MM.1S (cell line): ENCODE measurements around the gene EVI5L.

Source experiments
- DNase-seq: peaks from one replicate; pipeline ENCODE4 v3.0.0-alpha.2; 2015
- H2AFZ ChIP-seq: fragments of 300-600 bp; sonication (generic); 2 replicates; pipeline ENCODE4 v1.6.0; 2016; ENCODE audit warnings: antibody characterized with exemption, low read length
- H3F3A ChIP-seq: fragments of 300-600 bp; sonication (generic); 2 replicates; pipeline ENCODE4 v1.6.1; 2016; ENCODE audit warnings: mild to moderate bottlenecking, antibody characterized with exemption, low read length, moderate library complexity, mixed read lengths; ENCODE audit not compliant: insufficient read depth
- H3K27ac ChIP-seq: fragments of 300-600 bp; sonication (generic); 2 replicates; pipeline ENCODE4 v1.5.1; 2016; ENCODE audit warnings: mild to moderate bottlenecking, low read length
- H3K27me3 ChIP-seq: fragments of 300-600 bp; sonication (generic); replicated peaks from 2 replicates; pipeline ENCODE4 v1.6.0; 2016; ENCODE audit warnings: low read length; ENCODE audit not compliant: insufficient read depth
- H3K36me3 ChIP-seq: fragments of 300-600 bp; sonication (generic); replicated peaks from 2 replicates; pipeline ENCODE4 v1.6.1; 2016; ENCODE audit warnings: mild to moderate bottlenecking, low read length, mixed read lengths; ENCODE audit not compliant: insufficient read depth
- H3K4me1 ChIP-seq: fragments of 300-600 bp; sonication (generic); 2 replicates; pipeline ENCODE4 v1.6.1; 2016; ENCODE audit warnings: low read length, mixed read lengths
- H3K4me2 ChIP-seq: fragments of 300-600 bp; sonication (generic); 2 replicates; pipeline ENCODE4 v1.6.0; 2016; ENCODE audit warnings: low read depth, low read length
- H3K4me3 ChIP-seq: fragments of 300-600 bp; sonication (generic); 2 replicates; pipeline ENCODE4 v1.5.1; 2016; ENCODE audit warnings: low read length, mixed read lengths
- H3K79me2 ChIP-seq: fragments of 300-600 bp; sonication (generic); 2 replicates; pipeline ENCODE4 v1.6.1; 2016; ENCODE audit warnings: mixed run types, low read length, mixed read lengths
- H3K9ac ChIP-seq: fragments of 300-600 bp; sonication (generic); 2 replicates; pipeline ENCODE4 v1.6.1; 2016; ENCODE audit warnings: low read length, mixed read lengths
- H3K9me2 ChIP-seq: fragments of 300-600 bp; sonication (generic); replicated peaks from 2 replicates; pipeline ENCODE4 v1.6.1; 2016; ENCODE audit warnings: mild to moderate bottlenecking, low read length, mixed read lengths; ENCODE audit not compliant: insufficient read depth
- H3K9me3 ChIP-seq: fragments of 300-600 bp; sonication (generic); replicated peaks from 2 replicates; pipeline ENCODE4 v1.6.1; 2016; ENCODE audit warnings: mild to moderate bottlenecking, low read length, mixed read lengths; ENCODE audit not compliant: insufficient read depth
- H4K20me1 ChIP-seq: fragments of 300-600 bp; sonication (generic); 2 replicates; pipeline ENCODE4 v1.6.1; 2016; ENCODE audit warnings: mild to moderate bottlenecking, low read length, moderate library complexity, mixed read lengths; ENCODE audit not compliant: insufficient read depth
- EZH2 ChIP-seq: fragments of 300-600 bp; sonication (generic); optimal IDR thresholded peaks from 2 replicates; pipeline ENCODE3; 2017; ENCODE audit warnings: low read depth, mild to moderate bottlenecking, antibody characterized with exemption, low read length, mixed read lengths
- EZH2phosphoT487 ChIP-seq: fragments of 300-600 bp; sonication (generic); IDR thresholded peaks from 2 replicates; pipeline ENCODE4 v1.6.1; 2018; ENCODE audit warnings: antibody characterized with exemption, low read length
- TF ChIP-seq, protein P1 (sequence below): fragments of 300-600 bp; sonication (generic); IDR thresholded peaks from 2 replicates; pipeline ENCODE4 v1.5.1; 2016; ENCODE audit warnings: antibody characterized with exemption, low read length, mixed read lengths

Gene EVI5L

DNA sequence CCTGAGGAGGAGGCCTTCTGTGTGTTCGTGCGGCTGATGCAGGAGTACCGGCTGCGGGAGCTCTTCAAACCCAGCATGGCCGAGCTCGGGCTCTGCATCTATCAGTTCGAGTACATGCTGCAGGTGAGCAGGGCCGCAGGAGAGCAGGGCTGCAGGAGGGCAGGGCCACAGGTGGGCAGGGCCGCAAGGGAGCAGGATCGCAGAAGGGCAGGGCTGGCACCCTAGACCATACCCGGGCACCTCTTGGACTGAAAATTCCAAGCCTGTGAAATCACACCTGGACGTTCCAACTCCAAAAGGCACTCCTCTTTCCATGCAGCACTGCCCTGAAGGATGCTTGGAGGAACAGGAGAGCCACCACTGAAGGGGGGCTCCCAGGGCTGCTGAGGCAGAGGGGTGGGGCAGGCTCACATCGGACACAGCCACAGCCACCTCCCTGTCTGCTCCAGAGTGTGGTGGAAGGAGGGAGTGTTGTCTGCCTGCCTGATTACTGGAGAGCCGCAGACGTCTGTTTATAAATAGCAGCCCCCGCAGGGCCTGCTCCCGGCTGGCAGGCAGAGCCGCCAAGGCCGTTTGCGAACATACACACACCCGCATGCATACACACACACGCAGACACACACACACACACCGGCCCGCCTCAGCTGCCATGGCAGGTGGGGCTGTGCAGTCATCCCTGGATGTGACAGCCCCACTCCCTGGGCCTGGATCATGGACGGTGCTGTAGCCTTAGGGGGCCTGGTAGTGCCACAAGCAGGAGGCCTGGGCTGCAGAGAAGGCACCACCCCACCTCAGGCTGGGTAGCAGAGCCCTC is 20.2 kb downstream of the EVI5L start:
- H3K36me3 ChIP-seq: no peaks in the 10 kb centered on the region
- no peaks in the 10 kb centered on the region for H4K20me1 ChIP-seq
- H3K79me2 ChIP-seq: no peaks in the 10 kb centered on the region
- TF ChIP-seq EZH2phosphoT487 (no peak), EZH2 (no peak)
- TF ChIP-seq, protein P1, sequence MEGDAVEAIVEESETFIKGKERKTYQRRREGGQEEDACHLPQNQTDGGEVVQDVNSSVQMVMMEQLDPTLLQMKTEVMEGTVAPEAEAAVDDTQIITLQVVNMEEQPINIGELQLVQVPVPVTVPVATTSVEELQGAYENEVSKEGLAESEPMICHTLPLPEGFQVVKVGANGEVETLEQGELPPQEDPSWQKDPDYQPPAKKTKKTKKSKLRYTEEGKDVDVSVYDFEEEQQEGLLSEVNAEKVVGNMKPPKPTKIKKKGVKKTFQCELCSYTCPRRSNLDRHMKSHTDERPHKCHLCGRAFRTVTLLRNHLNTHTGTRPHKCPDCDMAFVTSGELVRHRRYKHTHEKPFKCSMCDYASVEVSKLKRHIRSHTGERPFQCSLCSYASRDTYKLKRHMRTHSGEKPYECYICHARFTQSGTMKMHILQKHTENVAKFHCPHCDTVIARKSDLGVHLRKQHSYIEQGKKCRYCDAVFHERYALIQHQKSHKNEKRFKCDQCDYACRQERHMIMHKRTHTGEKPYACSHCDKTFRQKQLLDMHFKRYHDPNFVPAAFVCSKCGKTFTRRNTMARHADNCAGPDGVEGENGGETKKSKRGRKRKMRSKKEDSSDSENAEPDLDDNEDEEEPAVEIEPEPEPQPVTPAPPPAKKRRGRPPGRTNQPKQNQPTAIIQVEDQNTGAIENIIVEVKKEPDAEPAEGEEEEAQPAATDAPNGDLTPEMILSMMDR: no peak
- no peaks in the 10 kb centered on the region for H3K9me3 ChIP-seq
- H3K4me1 ChIP-seq: 0 out of 2 replicates have a peak, but pooled peaks cover 3% of the 10 kb centered on the region
- no peak overlapping the region for H3K4me2 ChIP-seq
- H3K4me3 ChIP-seq: no peak overlapping the region
- H3F3A ChIP-seq: no peaks in the 10 kb centered on the region
- H3K27me3 ChIP-seq: peaks cover 14% of the 10 kb centered on the region
- H3K27ac ChIP-seq: no peak overlapping the region
- no peak overlapping the region for H2AFZ ChIP-seq
- no peak overlapping the region for H3K9ac ChIP-seq
- no peaks in the 10 kb centered on the region for H3K9me2 ChIP-seq
- no peak for DNase-seq

GRCh38 chr19:7850945-7851622 is 21.1 kb downstream of the EVI5L start:
- Histone ChIP-seq H3K36me3 (no peaks in the 10 kb centered on the region), H3K79me2 (no peaks in the 10 kb centered on the region), H3K4me2 (no peak overlapping the region), H3K4me1 (0 out of 2 replicates have a peak, but pooled peaks cover 3% of the 10 kb centered on the region), H3K9ac (no peak overlapping the region), H2AFZ (no peak overlapping the region), H3F3A (no peaks in the 10 kb centered on the region), H3K9me2 (no peaks in the 10 kb centered on the region), H4K20me1 (no peaks in the 10 kb centered on the region), H3K4me3 (no peak overlapping the region), H3K27me3 (peaks cover 21% of the 10 kb centered on the region), H3K9me3 (no peaks in the 10 kb centered on the region), H3K27ac (no peak overlapping the region)
- no peak for TF ChIP-seq EZH2phosphoT487
- TF ChIP-seq EZH2: no peak
- TF ChIP-seq, protein P1: no peak
- DNase-seq: no peak

- Histone ChIP-seq H3K27me3 (peaks cover 29% of the 10 kb centered on the region), H3K9me2 (no peaks in the 10 kb centered on the region), H2AFZ (no peak overlapping the region), H3K27ac (no peak overlapping the region), H4K20me1 (no peaks in the 10 kb centered on the region), H3K9ac (no peak overlapping the region), H3K9me3 (no peaks in the 10 kb centered on the region), H3K4me3 (no peak overlapping the region), H3K4me2 (no peak overlapping the region), H3K36me3 (no peaks in the 10 kb centered on the region), H3K4me1 (0 out of 2 replicates have a peak, but pooled peaks cover 3% of the 10 kb centered on the region), H3K79me2 (no peaks in the 10 kb centered on the region), H3F3A (no peaks in the 10 kb centered on the region)
- TF ChIP-seq EZH2: no peak
- TF ChIP-seq, protein P1: no peak
- DNase-seq: no peak
Measured at GRCh38 chr19:7851623-7852500, 21.8 kb downstream of the EVI5L start.
